T-cell (primary cell): ENCODE results near the gene NOL4L. TPM values are rescaled to one million over a fixed set of nuclear protein-coding genes. Genes with fewer than 3 reads are reported as not detected.
A peak's percentile ranks its signal among the peaks of the same experiment; 100 is the strongest.

ENCODE experiments used
- ATAC-seq, 4 experiments: fragments of 200-7000 bp in 3 of 4; fragments of 150-1000 bp in 1 of 4; cut with Tn5 transposase; replicated peaks in 1 of 4; 1 replicate in 3 of 4; 2 replicates in 1 of 4; pipeline ENCODE4 v1.10.0; 2021; ENCODE audit warnings: moderate library complexity in 3 of 4, mild to moderate bottlenecking in 2 of 4, moderate number of reproducible peaks in 1 of 4
- CTCF ChIA-PET, 2 donors: fragments of 300-600 bp; sonication (Branson Sonifier 250); formaldehyde crosslinking; loops; one replicate each; lab custom pipeline; 2022; ENCODE audit warnings: antibody characterized with exemption in 2 of 2; lab: Charles Lee
- POLR2A ChIA-PET, 2 donors: fragments of 300-600 bp; sonication (Branson Sonifier 250); formaldehyde crosslinking; loops; one replicate each; lab custom pipeline; 2022; ENCODE audit warnings: antibody characterized with exemption in 2 of 2; lab: Charles Lee
- DNase-seq, 35 experiments: peaks; one replicate each; pipeline versions ENCODE4 v3.0.0 to v3.0.0-alpha.2; 2013 to 2023
- H3K27ac ChIP-seq: one replicate; pipeline ENCODE4 v1.5.1; 2013; ENCODE audit warnings: low read length
- H3K27me3 ChIP-seq, 2 experiments: replicated peaks in 1 of 2; 1 replicate in 1 of 2; 2 replicates in 1 of 2; pipeline versions ENCODE4 v1.6.1 to v1.7.0; 2013; ENCODE audit warnings: low read length in 1 of 2, mixed read lengths in 1 of 2; ENCODE audit not compliant: control insufficient read depth in 2 of 2, insufficient read depth in 2 of 2; ENCODE audit errors: extremely low read depth in 1 of 2
- H3K36me3 ChIP-seq, 2 donors: 1 replicate in 1 of 2; 2 replicates in 1 of 2; pipeline versions ENCODE4 v1.6.1 to v1.7.0; 2013; ENCODE audit warnings: low read length in 1 of 2; ENCODE audit not compliant: control insufficient read depth in 2 of 2, insufficient read depth in 1 of 2; ENCODE audit errors: extremely low read depth in 1 of 2
- H3K4me1 ChIP-seq, 2 experiments: 1 replicate in 1 of 2; 2 replicates in 1 of 2; pipeline versions ENCODE4 v1.6.1 to v1.7.0; 2013; ENCODE audit warnings: low read length in 2 of 2, mixed read lengths in 1 of 2; ENCODE audit not compliant: insufficient read depth in 2 of 2, control insufficient read depth in 1 of 2; ENCODE audit errors: extremely low read depth in 1 of 2
- H3K4me3 ChIP-seq, 2 donors: 1 replicate in 1 of 2; 2 replicates in 1 of 2; pipeline versions ENCODE4 v1.5.1 to v1.7.0; 2013; ENCODE audit warnings: mild to moderate bottlenecking in 2 of 2, low read length in 1 of 2, moderate library complexity in 1 of 2; ENCODE audit not compliant: control insufficient read depth in 1 of 2; ENCODE audit errors: extremely low read depth in 1 of 2
- H3K9me3 ChIP-seq: 2 replicates; pipeline ENCODE4 v1.7.0; 2013
- H3K27ac Mint-ChIP-seq, 2 donors: one replicate each; pipeline ENCODE4 v1.8.0; 2020 to 2021; ENCODE audit warnings: mild to moderate bottlenecking in 2 of 2, mixed read lengths in 2 of 2
- H3K27me3 Mint-ChIP-seq, 2 donors: one replicate each; pipeline ENCODE4 v1.8.0; 2021 to 2022; ENCODE audit warnings: mixed read lengths in 2 of 2
- H3K36me3 Mint-ChIP-seq: one replicate; pipeline ENCODE4 v1.8.0; 2021; ENCODE audit warnings: mixed read lengths
- H3K4me1 Mint-ChIP-seq, 3 donors: one replicate each; pipeline ENCODE4 v1.8.0; 2020 to 2022; ENCODE audit warnings: mixed read lengths in 3 of 3, mild to moderate bottlenecking in 1 of 3
- H3K4me3 Mint-ChIP-seq, 3 donors: one replicate each; pipeline ENCODE4 v1.8.0; 2020 to 2022; ENCODE audit warnings: mild to moderate bottlenecking in 3 of 3, mixed read lengths in 3 of 3, moderate library complexity in 3 of 3
- H3K9me3 Mint-ChIP-seq, 3 donors: one replicate each; pipeline ENCODE4 v1.8.0; 2020 to 2022; ENCODE audit warnings: mixed read lengths in 3 of 3
- WGBS: methylation state at CpG from one replicate; pipeline ENCODE4 v1.1.5; 2013; ENCODE audit warnings: missing lambda C conversion rate; ENCODE audit not compliant: insufficient coverage; 5-methylcytosine and 5-hydroxymethylcytosine counted together
- total RNA-seq, 35 experiments: library from RNA in 6 of 35; stranded (reverse) in 6 of 35; fragments of 120-200 nt in 1 of 35; gene quantifications; one replicate each; pipeline versions ENCODE4 v1.2.1 to v1.2.4 and lab custom pipeline; 2013 to 2026

The NOL4L gene
- total RNA-seq, 5 donors from 2014 or later (not counting 1 experiment from before 2014, with no cell fraction given), result 63.5 to 88.8 (median 74.4) TPM

DNA sequence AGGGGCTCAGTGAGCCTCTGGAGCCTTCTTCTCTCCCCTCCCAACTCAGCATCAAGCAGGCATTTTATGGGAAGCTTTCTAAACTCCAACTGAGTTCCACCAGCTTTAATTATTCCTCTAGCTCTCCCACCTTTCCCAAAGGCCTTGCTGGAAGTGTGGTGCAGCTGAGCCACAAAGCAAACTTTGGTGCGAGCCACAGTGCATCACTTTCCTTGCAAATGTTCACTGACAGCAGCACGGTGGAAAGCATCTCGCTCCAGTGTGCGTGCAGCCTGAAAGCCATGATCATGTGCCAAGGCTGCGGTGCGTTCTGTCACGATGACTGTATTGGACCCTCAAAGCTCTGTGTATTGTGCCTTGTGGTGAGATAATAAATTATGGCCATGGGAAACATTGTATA is 148.2 kb downstream of the NOL4L start:
- no peaks in the 10 kb centered on the region for H3K27me3 ChIP-seq
- peaks cover 3 to 9% (median 4%) of the 10 kb centered on the region in 3 donors for H3K4me1 Mint-ChIP-seq
- CTCF ChIA-PET, result no interaction called here
- no peaks in the 10 kb centered on the region for H3K9me3 Mint-ChIP-seq
- H3K4me3 Mint-ChIP-seq, result no peak overlapping the region
- peaks cover 21 to 84% of the 10 kb centered on the region in 2 donors for H3K36me3 ChIP-seq
- WGBS, result 99% methylated on average over 7 of the region's 7 CpGs
- peaks cover 53% of the 10 kb centered on the region for H3K36me3 Mint-ChIP-seq
- no peak overlapping the region for H3K27ac ChIP-seq
- no peaks in the 10 kb centered on the region for H3K4me1 ChIP-seq
- no peak for DNase-seq
- no peaks in the 10 kb centered on the region for H3K27me3 Mint-ChIP-seq
- no peaks in the 10 kb centered on the region for H3K9me3 ChIP-seq
- no peak for ATAC-seq
- H3K27ac Mint-ChIP-seq, result no peak overlapping the region
- POLR2A ChIA-PET, result interaction anchor here (0.5 to 0.6 kb wide), 2 partner anchors 8 to 20 kb away, joined by 3 to 4 read pairs; no protein-coding TSS in a partner anchor
- no peak overlapping the region for H3K4me3 ChIP-seq

DNA sequence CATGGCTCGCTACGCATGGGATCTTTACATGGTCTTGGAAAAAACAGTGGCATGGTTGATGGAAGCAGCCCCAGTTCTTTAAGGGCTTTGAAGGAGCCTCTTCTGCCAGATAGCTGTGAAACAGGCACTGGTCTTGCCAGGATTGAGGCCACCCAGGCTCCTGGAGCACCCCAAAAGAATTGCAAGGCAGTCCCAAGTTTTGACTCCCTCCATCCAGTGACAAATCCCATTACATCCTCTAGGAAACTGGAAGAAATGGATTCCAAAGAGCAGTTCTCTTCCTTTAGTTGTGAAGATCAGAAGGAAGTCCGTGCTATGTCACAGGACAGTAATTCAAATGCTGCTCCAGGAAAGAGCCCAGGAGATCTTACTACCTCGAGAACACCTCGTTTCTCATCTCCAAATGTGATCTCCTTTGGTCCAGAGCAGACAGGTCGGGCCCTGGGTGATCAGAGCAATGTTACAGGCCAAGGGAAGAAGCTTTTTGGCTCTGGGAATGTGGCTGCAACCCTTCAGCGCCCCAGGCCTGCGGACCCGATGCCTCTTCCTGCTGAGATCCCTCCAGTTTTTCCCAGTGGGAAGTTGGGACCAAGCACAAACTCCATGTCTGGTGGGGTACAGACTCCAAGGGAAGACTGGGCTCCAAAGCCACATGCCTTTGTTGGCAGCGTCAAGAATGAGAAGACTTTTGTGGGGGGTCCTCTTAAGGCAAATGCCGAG is 148.8 kb downstream of the NOL4L start:
- peaks cover 57% of the 10 kb centered on the region for H3K36me3 Mint-ChIP-seq
- ChIA-PET CTCF (no interaction called here), POLR2A (interaction anchor here (0.5 to 0.6 kb wide), 2 partner anchors 8 to 19 kb away, joined by 3 to 4 read pairs; no protein-coding TSS in a partner anchor)
- WGBS, result 97% methylated on average over 10 of the region's 11 CpGs
- no peaks in the 10 kb centered on the region for H3K9me3 Mint-ChIP-seq
- DNase-seq (peak in 1 of 35 experiments; percentile 4), ATAC-seq (no peak)
- Histone ChIP-seq H3K9me3 (no peaks in the 10 kb centered on the region), H3K4me3 (no peak overlapping the region), H3K4me1 (no peaks in the 10 kb centered on the region), H3K27ac (no peak overlapping the region), H3K36me3 (peaks cover 21 to 85% of the 10 kb centered on the region in 2 donors), H3K27me3 (no peaks in the 10 kb centered on the region)
- no peaks in the 10 kb centered on the region for H3K27me3 Mint-ChIP-seq
- no peak overlapping the region for H3K27ac Mint-ChIP-seq
- H3K4me1 Mint-ChIP-seq, result peaks cover 3 to 9% (median 3%) of the 10 kb centered on the region in 3 donors
- no peak overlapping the region for H3K4me3 Mint-ChIP-seq

DNA sequence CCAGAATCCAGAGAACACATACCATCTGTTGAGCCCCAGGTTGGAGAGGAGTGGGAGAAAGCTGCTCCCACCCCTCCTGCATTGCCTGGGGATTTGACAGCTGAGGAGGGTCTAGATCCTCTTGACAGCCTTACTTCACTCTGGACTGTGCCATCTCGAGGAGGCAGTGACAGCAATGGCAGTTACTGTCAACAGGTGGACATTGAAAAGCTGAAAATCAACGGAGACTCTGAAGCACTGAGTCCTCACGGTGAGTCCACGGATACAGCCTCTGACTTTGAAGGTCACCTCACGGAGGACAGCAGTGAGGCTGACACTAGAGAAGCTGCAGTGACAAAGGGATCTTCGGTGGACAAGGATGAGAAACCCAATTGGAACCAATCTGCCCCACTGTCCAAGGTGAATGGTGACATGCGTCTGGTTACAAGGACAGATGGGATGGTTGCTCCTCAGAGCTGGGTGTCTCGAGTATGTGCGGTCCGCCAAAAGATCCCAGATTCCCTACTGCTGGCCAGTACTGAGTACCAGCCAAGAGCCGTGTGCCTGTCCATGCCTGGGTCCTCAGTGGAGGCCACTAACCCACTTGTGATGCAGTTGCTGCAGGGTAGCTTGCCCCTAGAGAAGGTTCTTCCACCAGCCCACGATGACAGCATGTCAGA is 149.6 kb downstream of the NOL4L start:
- DNase-seq (peak in 1 of 35 experiments; percentile 2), ATAC-seq (no peak)
- ChIA-PET POLR2A (no interaction called here), CTCF (no interaction called here)
- H3K27ac Mint-ChIP-seq, result no peak overlapping the region
- no peaks in the 10 kb centered on the region for H3K27me3 Mint-ChIP-seq
- Histone ChIP-seq H3K27me3 (no peaks in the 10 kb centered on the region), H3K27ac (no peak overlapping the region), H3K4me1 (no peaks in the 10 kb centered on the region), H3K4me3 (no peak overlapping the region), H3K36me3 (peaks cover 15 to 89% of the 10 kb centered on the region in 2 donors), H3K9me3 (no peaks in the 10 kb centered on the region)
- H3K36me3 Mint-ChIP-seq, result peaks cover 58% of the 10 kb centered on the region
- WGBS, result 96% methylated on average over 11 of the region's 12 CpGs
- no peak overlapping the region for H3K4me3 Mint-ChIP-seq
- no peaks in the 10 kb centered on the region for H3K9me3 Mint-ChIP-seq
- peaks cover 2 to 7% (median 3%) of the 10 kb centered on the region in 3 donors for H3K4me1 Mint-ChIP-seq

DNA sequence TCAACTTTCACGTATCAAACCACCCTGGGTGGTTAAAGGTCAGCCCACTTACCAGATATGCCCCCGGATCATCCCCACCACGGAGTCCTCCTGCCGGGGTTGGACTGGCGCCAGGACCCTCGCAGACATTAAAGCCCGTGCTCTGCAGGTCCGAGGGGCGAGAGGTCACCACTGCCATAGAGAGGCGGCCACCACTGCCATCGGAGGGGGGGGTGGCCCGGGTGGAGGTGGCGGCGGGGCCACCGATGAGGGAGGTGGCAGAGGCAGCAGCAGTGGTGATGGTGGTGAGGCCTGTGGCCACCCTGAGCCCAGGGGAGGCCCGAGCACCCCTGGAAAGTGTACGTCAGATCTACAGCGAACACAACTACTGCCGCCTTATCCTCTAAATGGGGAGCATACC is 150.7 kb downstream of the NOL4L start:
- Histone ChIP-seq H3K36me3 (peaks cover 16 to 94% of the 10 kb centered on the region in 2 donors), H3K4me1 (no peaks in the 10 kb centered on the region), H3K4me3 (no peak overlapping the region), H3K9me3 (no peaks in the 10 kb centered on the region), H3K27ac (no peak overlapping the region), H3K27me3 (no peaks in the 10 kb centered on the region)
- ChIA-PET POLR2A (no interaction called here), CTCF (no interaction called here)
- H3K36me3 Mint-ChIP-seq, result peaks cover 61% of the 10 kb centered on the region
- H3K27ac Mint-ChIP-seq, result no peak overlapping the region
- ATAC-seq, result no peak
- H3K4me1 Mint-ChIP-seq, result peaks cover 0 to 3% (median 2%) of the 10 kb centered on the region in 3 donors
- DNase-seq, result no peak
- no peaks in the 10 kb centered on the region for H3K27me3 Mint-ChIP-seq
- H3K9me3 Mint-ChIP-seq, result no peaks in the 10 kb centered on the region
- no peak overlapping the region for H3K4me3 Mint-ChIP-seq
- 94% methylated on average over 13 of the region's 19 CpGs for WGBS

DNA sequence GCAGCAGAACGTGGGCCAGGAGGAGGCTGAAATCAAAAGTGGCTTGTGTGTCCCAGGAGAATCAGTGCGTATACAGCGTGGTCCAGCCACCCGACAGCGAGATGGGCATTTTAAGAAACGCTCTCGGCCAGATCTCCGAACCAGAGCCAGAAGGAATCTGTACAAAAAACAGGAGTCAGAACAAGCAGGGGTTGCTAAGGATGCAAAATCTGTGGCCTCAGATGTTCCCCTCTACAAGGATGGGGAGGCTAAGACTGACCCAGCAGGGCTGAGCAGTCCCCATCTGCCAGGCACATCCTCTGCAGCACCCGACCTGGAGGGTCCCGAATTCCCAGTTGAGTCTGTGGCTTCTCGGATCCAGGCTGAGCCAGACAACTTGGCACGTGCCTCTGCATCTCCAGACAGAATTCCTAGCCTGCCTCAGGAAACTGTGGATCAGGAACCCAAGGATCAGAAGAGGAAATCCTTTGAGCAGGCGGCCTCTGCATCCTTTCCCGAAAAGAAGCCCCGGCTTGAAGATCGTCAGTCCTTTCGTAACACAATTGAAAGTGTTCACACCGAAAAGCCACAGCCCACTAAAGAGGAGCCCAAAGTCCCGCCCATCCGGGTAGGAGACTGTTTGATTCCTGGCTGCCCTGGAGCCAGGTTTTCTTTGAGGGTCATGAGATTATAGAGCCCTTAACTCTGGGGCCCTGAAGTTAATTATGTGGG is 151.7 kb downstream of the NOL4L start:
- H3K27ac ChIP-seq, result no peak overlapping the region
- no peaks in the 10 kb centered on the region for H3K27me3 Mint-ChIP-seq
- no peak overlapping the region for H3K27ac Mint-ChIP-seq
- no peak overlapping the region for H3K4me3 ChIP-seq
- peaks cover 61% of the 10 kb centered on the region for H3K36me3 Mint-ChIP-seq
- no peaks in the 10 kb centered on the region for H3K9me3 Mint-ChIP-seq
- H3K4me3 Mint-ChIP-seq, result no peak overlapping the region
- no peaks in the 10 kb centered on the region for H3K9me3 ChIP-seq
- ATAC-seq (no peak), DNase-seq (no peak)
- peaks cover 0 to 3% (median 0%) of the 10 kb centered on the region in 3 donors for H3K4me1 Mint-ChIP-seq
- WGBS, result 95% methylated on average over 15 of the region's 20 CpGs
- ChIA-PET CTCF (no interaction called here), POLR2A (no interaction called here)
- H3K36me3 ChIP-seq, result peaks cover 19 to 93% of the 10 kb centered on the region in 2 donors
- H3K4me1 ChIP-seq, result no peaks in the 10 kb centered on the region
- H3K27me3 ChIP-seq, result no peaks in the 10 kb centered on the region

DNA sequence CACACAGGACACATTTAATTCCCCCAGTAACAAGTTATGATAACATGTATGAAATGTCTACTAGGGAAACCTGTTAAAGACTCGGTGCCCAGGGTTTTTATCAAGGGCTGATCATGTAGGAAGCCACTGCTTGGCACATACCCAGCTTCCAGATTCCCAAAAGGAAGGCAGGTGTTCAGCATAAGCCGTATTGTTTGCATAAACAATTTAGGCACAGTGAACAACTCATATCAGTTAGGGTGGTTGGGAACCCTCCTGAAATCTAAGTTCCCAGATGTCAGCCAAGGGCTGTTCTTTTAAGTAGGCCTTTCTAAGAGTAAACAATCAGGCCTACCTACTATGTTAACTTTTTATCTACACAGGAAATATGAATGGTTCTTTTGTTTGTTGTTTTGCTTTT is 152.9 kb downstream of the NOL4L start:
- ATAC-seq (no peak), DNase-seq (no peak)
- H3K27me3 ChIP-seq, result no peaks in the 10 kb centered on the region
- Mint-ChIP-seq H3K4me3 (no peak overlapping the region), H3K27me3 (no peaks in the 10 kb centered on the region), H3K9me3 (no peaks in the 10 kb centered on the region), H3K36me3 (peaks cover 70% of the 10 kb centered on the region), H3K4me1 (peaks cover 0 to 4% (median 2%) of the 10 kb centered on the region in 3 donors), H3K27ac (peak overlapping the region; percentile 29 to 40)
- CTCF ChIA-PET, result interaction anchor here in 1 of 2 donors (0.6 kb wide), 1 partner anchor 33 kb away, joined by 5 read pairs; no protein-coding TSS in a partner anchor
- peaks cover 25 to 97% of the 10 kb centered on the region in 2 donors for H3K36me3 ChIP-seq
- H3K27ac ChIP-seq, result no peak overlapping the region
- 83% methylated on average over 1 of the region's 2 CpGs for WGBS
- POLR2A ChIA-PET, result no interaction called here
- H3K4me3 ChIP-seq, result no peak overlapping the region
- H3K9me3 ChIP-seq, result no peaks in the 10 kb centered on the region
- H3K4me1 ChIP-seq, result no peaks in the 10 kb centered on the region
